Activated CD4-positive, alpha-beta T cell treated with anti-CD3 and anti-CD28 coated beads, Interleukin-2, amount 50 U/mL, for 48 hours (primary cell): ENCODE data around the gene MED15.

Experiments used
- DNase-seq, 2 experiments: peaks; one replicate each; pipeline ENCODE4 v3.0.0-alpha.2; 2020

MED15 gene

GRCh38 chr22:20629401-20629800 lies 122.0 kb downstream of the MED15 start:
- no peak for DNase-seq

- DNase-seq, result no peak
Observed at GRCh38 chr22:20630873-20631617, 123.6 kb downstream of the MED15 start.

- DNase-seq, result no peak
Observed at GRCh38 chr22:20632082-20632481, 124.7 kb downstream of the MED15 start.

GRCh38 chr22:20632518-20632917 lies 125.1 kb downstream of the MED15 start:
- DNase-seq, result no peak

- DNase-seq, result no peak
Observed at GRCh38 chr22:20634560-20635226, 127.3 kb downstream of the MED15 start.

GRCh38 chr22:20635227-20635591 lies 127.8 kb downstream of the MED15 start:
- no peak for DNase-seq

- DNase-seq, result no peak
Observed at GRCh38 chr22:20636075-20636812, 128.8 kb downstream of the MED15 start.

- no peak for DNase-seq
Observed at GRCh38 chr22:20636945-20637344, 129.5 kb downstream of the MED15 start.
